Heart right ventricle (tissue), 16 donors: Measurements from ENCODE around the gene VSTM4. TPM values are rescaled to one million over a fixed set of nuclear protein-coding genes. Genes with fewer than 3 reads are reported as not detected.

ENCODE experiments used
- ATAC-seq, 8 donors: fragments of 200-7000 bp; cut with Tn5 transposase; one replicate each; pipeline ENCODE4 v1.9.1; 2020; ENCODE audit warnings: mild to moderate bottlenecking in 8 of 8, moderate library complexity in 8 of 8, moderate number of reproducible peaks in 1 of 8
- DNase-seq, 2 donors: peaks; one replicate each; pipeline ENCODE4 v3.0.0-alpha.2; 2020
- H3K27ac ChIP-seq, 10 donors: fragments of 200-600 bp; sonication (generic) in 2 of 10; one replicate each; pipeline versions ENCODE4 v1.5.0 to v1.8.0; 2020 to 2022; ENCODE audit warnings: mild to moderate bottlenecking in 3 of 10
- H3K27me3 ChIP-seq, 7 donors: fragments of 200-600 bp; one replicate each; pipeline ENCODE4 v1.8.0; 2021 to 2022; ENCODE audit warnings: mild to moderate bottlenecking in 2 of 7
- H3K36me3 ChIP-seq, 9 donors: fragments of 200-600 bp; sonication (generic) in 1 of 9; one replicate each; pipeline versions ENCODE4 v1.5.0 to v1.8.0; 2020 to 2022; ENCODE audit warnings: mild to moderate bottlenecking in 2 of 9
- H3K4me1 ChIP-seq, 9 donors: fragments of 200-600 bp; sonication (generic) in 1 of 9; one replicate each; pipeline versions ENCODE4 v1.5.0 to v1.8.0; 2020 to 2022; ENCODE audit warnings: mild to moderate bottlenecking in 4 of 9
- H3K4me3 ChIP-seq, 10 donors: fragments of 200-600 bp; sonication (generic) in 2 of 10; one replicate each; pipeline versions ENCODE4 v1.5.0 to v1.8.0; 2020 to 2022; ENCODE audit warnings: mild to moderate bottlenecking in 7 of 10, moderate library complexity in 2 of 10
- H3K9me3 ChIP-seq, 11 donors: fragments of 200-600 bp in 10 of 11; sonication (generic) in 2 of 11; one replicate each; pipeline versions ENCODE4 v1.5.0 to v1.8.0; 2013 to 2022; ENCODE audit warnings: mild to moderate bottlenecking in 2 of 11, control low read depth in 1 of 11, moderate library complexity in 1 of 11
- CTCF ChIP-seq, 9 donors: fragments of 200-600 bp; sonication (generic) in 2 of 9; IDR thresholded peaks; one replicate each; pipeline versions ENCODE4 v1.5.0 to v1.8.0; 2021 to 2022; ENCODE audit warnings: antibody characterized with exemption in 9 of 9, mild to moderate bottlenecking in 5 of 9, moderate library complexity in 1 of 9
- WGBS, 2 donors: extraction: QIAGEN DNeasy Blood & Tissue Kit; methylation state at CpG; one replicate each; pipeline ENCODE4 v1.1.7; 2013; ENCODE audit warnings: inconsistent platforms in 1 of 2; 5-methylcytosine and 5-hydroxymethylcytosine counted together
- intact Hi-C, 10 donors: fragments of 100-400 bp; cut with DNase I; formaldehyde crosslinking; loops; one replicate each; pipeline versions ENCODE4 v1.11.1 to v1.14.2; 2022
- polyA plus RNA-seq, 2 donors: library from polyadenylated mRNA; stranded (reverse); fragments of 200-250 nt; gene quantifications; one replicate each; pipeline ENCODE4 v1.2.3, GENCODE V29; 2013
- total RNA-seq, 10 donors: library from RNA; stranded (reverse); fragmentation: NEBNext Ultra II Directional in 3 of 10; extraction: Animal tissue kit (Norgen Biotek cat#: 25700) in 3 of 10; gene quantifications; one replicate each; pipeline versions ENCODE4 v1.2.1 to v1.2.4, GENCODE V29; 2021 to 2023
- donor health status: Arrhythmogenic right ventricular cardiomyopathy.
- donor health status: ischemic (EF 13 %, LVEDD 7.1; RV severe dilation, severe dysfunction).
- donor health status: healthy with polysubstance abuse.
- donor health status: DM: no; HTN: yes; CAD: no.
- donor health status: DM: no; HTN: no; CAD: no.
- donor health status: ischemic (EF 25% LVEDD 6.9; RV normal size, moderate dysfunction).
- donor health status: ischemic (EF 25% LVEDD 5.7; RV mildly dilated, moderate dysfunction).
- donor health status: healthy.
- donor health status: DM: yes; HTN: yes; CAD: no.
- donor health status: Ischemic cardiomyopathy.
- donor health status: ischemic (EF 35%, LVEDD 5.7; RV mildly dilated, moderate dysfunction).
- donor health status: nonischemic (EF 11% LVEDD 7.7; RV severe dilation, severe dysfunction).
- donor health status: DM: yes; HTN: yes; CAD: no.
- donor health status: PGD.
- donor health status: ischemic (EF 29% LVEDD 5.4; RV normal size, mild dysfunction).
- donor health status: nonischemic (EF 23%, LVEDD 6.1; RV moderate dilation, normal function).

Gene VSTM4
- total and polyA plus RNA-seq, 12 donors, result 5.0 to 26.7 (median 16.3) TPM

GRCh38 chr10:49008505-49009198 is 106.7 kb downstream of the VSTM4 start:
- Histone ChIP-seq H3K9me3 (peaks cover 0 to 3% (median 0%) of the 10 kb centered on the region in 11 donors), H3K27me3 (no peaks in the 10 kb centered on the region), H3K27ac (peak overlapping the region; percentile 61 to 89 (median 82)), H3K4me3 (no peak overlapping the region), H3K4me1 (peaks cover 7 to 65% (median 36%) of the 10 kb centered on the region in 9 donors), H3K36me3 (no peaks in the 10 kb centered on the region)
- WGBS, 2 donors, result 38 to 43% methylated on average over 13 of the region's 13 CpGs
- intact Hi-C loops, result loop anchor here in 4 of 10 donors (5.0 to 10.0 kb wide), 3 partner anchors 99 to 106 kb away; partner anchors contain the start of gene VSTM4 (in 1 of the 4)
- TF ChIP-seq CTCF (IDR thresholded peaks at IDR 0.05), result no peak
- DNase-seq, result no peak
- ATAC-seq, result peak; percentile 33 to 75 (median 58)

- intact Hi-C loops, result loop anchor here in 4 of 10 donors (5.0 to 10.0 kb wide), 3 partner anchors 99 to 107 kb away; partner anchors contain the start of gene VSTM4 (in 1 of the 4)
- Histone ChIP-seq H3K9me3 (peaks cover 0 to 3% (median 0%) of the 10 kb centered on the region in 11 donors), H3K36me3 (no peaks in the 10 kb centered on the region), H3K27ac (peak overlapping the region; percentile 61 to 89 (median 82)), H3K4me1 (peaks cover 7 to 60% (median 32%) of the 10 kb centered on the region in 9 donors), H3K4me3 (no peak overlapping the region), H3K27me3 (no peaks in the 10 kb centered on the region)
- 43% methylated on average over 1 of the region's 1 CpG for WGBS, 2 donors
- peak; percentile 52 for DNase-seq
- ATAC-seq, result peak; percentile 59 to 91 (median 78)
- TF ChIP-seq CTCF (IDR thresholded peaks at IDR 0.05), result no peak
These were observed 107.2 kb downstream of the VSTM4 start for GRCh38 chr10:49008091-49008490.

- TF ChIP-seq CTCF (IDR thresholded peaks at IDR 0.05), result no peak
- Histone ChIP-seq H3K27ac (peak overlapping the region in 8 of 10 donors; percentile 20 to 89 (median 85)), H3K36me3 (no peaks in the 10 kb centered on the region), H3K4me3 (no peak overlapping the region), H3K27me3 (no peaks in the 10 kb centered on the region), H3K9me3 (peaks cover 0 to 3% (median 0%) of the 10 kb centered on the region in 11 donors), H3K4me1 (peaks cover 7 to 57% (median 32%) of the 10 kb centered on the region in 9 donors)
- 42 to 47% methylated on average over 5 of the region's 5 CpGs for WGBS, 2 donors
- ATAC-seq (no peak), DNase-seq (no peak)
- intact Hi-C loops, result loop anchor here in 4 of 10 donors (5.0 to 10.0 kb wide), 3 partner anchors 100 to 108 kb away; partner anchors contain the start of gene VSTM4 (in 1 of the 4)
These were observed 108.2 kb downstream of the VSTM4 start for GRCh38 chr10:49007129-49007528.

GRCh38 chr10:49005270-49005669 is 110.1 kb downstream of the VSTM4 start:
- DNase-seq, result no peak
- WGBS, 2 donors, result 71 to 78% methylated on average over 5 of the region's 5 CpGs
- Histone ChIP-seq H3K4me3 (no peak overlapping the region), H3K27ac (peak overlapping the region in 2 of 10 donors; percentile 13 to 44), H3K4me1 (peaks cover 11 to 59% (median 41%) of the 10 kb centered on the region in 9 donors), H3K36me3 (no peaks in the 10 kb centered on the region), H3K9me3 (peaks cover 0 to 3% (median 0%) of the 10 kb centered on the region in 11 donors), H3K27me3 (no peaks in the 10 kb centered on the region)
- intact Hi-C loops, result loop anchor here in 4 of 10 donors (5.0 to 10.0 kb wide), 3 partner anchors 102 to 110 kb away; partner anchors contain the start of gene VSTM4 (in 1 of the 4)
- ATAC-seq, result no peak
- TF ChIP-seq CTCF (IDR thresholded peaks at IDR 0.05), result no peak
